Measurements from ENCODE around the gene SRM. TPM values are rescaled to one million over a fixed set of nuclear protein-coding genes. Genes with fewer than 3 reads are reported as not detected.

The SRM gene
- total RNA-seq, 2 experiments from 2014 or later: 240 TPM

DNA sequence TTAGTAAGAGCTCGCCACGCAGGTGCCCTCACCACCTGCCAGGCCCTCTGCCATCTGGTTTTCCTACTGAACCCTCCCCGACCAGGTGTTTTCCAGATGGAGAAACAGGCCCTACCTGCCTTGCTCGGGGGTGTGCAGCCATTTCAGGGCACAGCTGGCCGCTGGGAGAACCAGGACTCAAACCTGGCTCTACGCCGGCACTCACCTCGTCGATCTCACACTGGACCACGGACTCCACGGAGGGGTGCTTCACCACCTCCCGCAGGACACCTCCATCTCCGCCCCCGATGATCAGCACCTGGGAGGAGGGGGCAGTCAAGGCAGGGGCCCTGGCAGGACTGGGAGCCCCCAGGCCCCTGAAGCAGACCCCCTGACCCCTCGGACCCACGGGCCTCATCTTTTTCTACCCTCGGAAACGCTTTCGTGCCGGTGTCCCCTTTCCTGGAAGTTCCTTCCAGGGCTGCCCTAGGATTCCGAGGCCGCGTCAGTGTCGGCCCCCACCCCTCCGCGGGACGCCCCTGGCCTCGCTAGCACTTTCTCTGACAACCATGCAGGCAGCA is 1.1 kb downstream of the SRM start:
- ATAC-seq: no peak
- no peak for TF ChIP-seq CTCF (IDR thresholded peaks at IDR 0.05)
- H3K9me3 Mint-ChIP-seq: no peaks in the 10 kb centered on the region
- H3K27me3 Mint-ChIP-seq: no peaks in the 10 kb centered on the region
- intact Hi-C loops (cut with micrococcal nuclease): no loop called here
- H3K36me3 Mint-ChIP-seq (ENCODE audit: low read depth): peaks cover 51% of the 10 kb centered on the region
- H3K4me1 Mint-ChIP-seq (ENCODE audit: low read depth): peaks cover 40% of the 10 kb centered on the region
- peak overlapping the region; percentile 96 for H3K4me3 Mint-ChIP-seq
- ChIA-PET POLR2A (interaction anchor here (1.1 to 3.3 kb wide), 5 partner anchors 8 to 21 kb away, joined by 3 to 13 read pairs (median 6); no protein-coding TSS in a partner anchor), CTCF (interaction anchor here (0.9 to 3.3 kb wide), 3 partner anchors 21 to 592 kb away, joined by 3 to 37 read pairs (median 5); partner anchors contain the start of gene EXOSC10)
- peak overlapping the region; percentile 88 for H3K27ac Mint-ChIP-seq
- DNase-seq: no peak

DNA sequence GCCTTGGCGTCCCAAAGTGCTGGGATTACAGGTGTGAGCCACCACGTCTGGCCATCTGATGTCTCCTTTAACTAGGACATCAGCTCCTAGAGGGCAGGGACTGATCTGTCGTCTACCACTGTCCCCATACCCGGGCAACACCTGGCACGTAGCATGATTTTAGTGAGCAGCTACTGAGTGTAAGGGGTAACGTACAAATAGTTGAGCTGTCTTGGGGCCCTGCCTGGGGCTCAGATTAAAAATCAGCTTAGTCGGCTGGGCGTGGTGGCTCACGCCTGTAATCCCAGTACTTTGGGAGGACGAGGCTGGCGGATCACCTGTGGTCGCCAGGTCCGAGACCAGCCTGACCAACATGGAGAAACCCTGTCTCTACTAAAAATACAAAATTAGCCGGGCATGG is 1.8 kb downstream of the SRM start:
- POLR2A ChIA-PET: interaction anchor here (1.1 to 3.3 kb wide), 5 partner anchors 9 to 21 kb away, joined by 3 to 13 read pairs (median 6); no protein-coding TSS in a partner anchor
- H3K9me3 Mint-ChIP-seq: no peaks in the 10 kb centered on the region

DNA sequence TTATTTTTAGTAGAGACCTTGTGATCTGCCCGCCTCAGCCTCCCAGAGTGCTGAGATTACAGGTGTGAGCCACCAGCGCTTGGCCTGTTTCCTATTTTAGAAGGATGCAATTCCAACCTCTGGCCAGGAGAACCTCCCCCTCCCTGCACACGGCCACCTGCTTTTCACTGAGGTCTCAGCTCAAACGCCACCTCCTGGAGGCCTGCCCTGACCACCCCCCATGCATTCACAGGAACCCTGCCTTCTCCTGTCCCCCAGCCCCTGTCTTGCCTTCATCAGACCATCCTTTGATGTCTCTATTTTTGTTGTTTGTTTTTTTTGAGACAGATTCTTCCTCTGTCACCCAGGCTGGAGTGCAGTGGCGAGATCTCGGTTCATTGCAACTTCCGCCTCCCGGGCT is 2.3 kb downstream of the SRM start:
- Mint-ChIP-seq H3K9me3 (no peaks in the 10 kb centered on the region), H3K4me3 (peak overlapping the region; percentile 96), H3K27ac (peak overlapping the region; percentile 70), H3K27me3 (no peaks in the 10 kb centered on the region), H3K4me1 (ENCODE audit: low read depth) (peaks cover 33% of the 10 kb centered on the region), H3K36me3 (ENCODE audit: low read depth) (peaks cover 42% of the 10 kb centered on the region)
- TF ChIP-seq CTCF (IDR thresholded peaks at IDR 0.05): no peak
- no peak for ATAC-seq
- CTCF ChIA-PET: interaction anchor here (0.9 to 3.3 kb wide), 3 partner anchors 20 to 593 kb away, joined by 3 to 37 read pairs (median 5); partner anchors contain the start of gene EXOSC10
- intact Hi-C loops (cut with micrococcal nuclease): no loop called here
- no peak for DNase-seq
- POLR2A ChIA-PET: interaction anchor here (1.1 to 3.3 kb wide), 6 partner anchors 9 to 20 kb away, joined by 3 to 13 read pairs (median 6); no protein-coding TSS in a partner anchor

More for the DNA sequence above, 1.8 kb downstream of the SRM start:
- H3K4me1 Mint-ChIP-seq (ENCODE audit: low read depth): peaks cover 36% of the 10 kb centered on the region
- no peaks in the 10 kb centered on the region for H3K27me3 Mint-ChIP-seq
- ATAC-seq: no peak
- CTCF ChIA-PET: interaction anchor here (0.9 to 3.3 kb wide), 3 partner anchors 21 to 592 kb away, joined by 3 to 37 read pairs (median 5); partner anchors contain the start of gene EXOSC10
- H3K36me3 Mint-ChIP-seq (ENCODE audit: low read depth): peaks cover 46% of the 10 kb centered on the region
- peak overlapping the region; percentile 96 for H3K4me3 Mint-ChIP-seq
- no peak overlapping the region for H3K27ac Mint-ChIP-seq
- no peak for DNase-seq
- intact Hi-C loops (cut with micrococcal nuclease): no loop called here
- no peak for TF ChIP-seq CTCF (IDR thresholded peaks at IDR 0.05)

DNA sequence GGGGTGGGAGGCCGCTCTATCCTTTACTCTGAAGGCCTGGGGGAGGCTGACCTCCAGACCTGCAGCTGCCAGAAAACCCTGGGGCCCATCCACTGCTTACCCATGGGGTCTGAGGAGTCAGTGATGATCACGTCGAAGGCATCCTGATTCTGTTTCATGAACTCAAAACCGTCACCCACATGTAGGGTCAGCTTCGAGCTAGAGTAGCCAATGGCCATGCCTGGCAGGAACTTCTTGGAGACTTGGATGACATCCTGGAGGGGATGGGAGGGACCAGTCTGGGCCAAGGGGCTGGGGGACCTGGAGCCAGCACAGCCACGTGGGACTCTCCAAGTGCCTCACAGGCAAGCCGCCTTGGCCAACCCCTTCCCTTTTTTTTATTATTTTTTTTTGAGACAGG is 3.3 kb downstream of the SRM start:
- CTCF ChIA-PET: interaction anchor here (3.3 kb wide), 1 partner anchor 19 kb away, joined by 37 read pairs; no protein-coding TSS in a partner anchor
- DNase-seq: no peak
- Mint-ChIP-seq H3K4me1 (ENCODE audit: low read depth) (peaks cover 23% of the 10 kb centered on the region), H3K27me3 (no peaks in the 10 kb centered on the region), H3K27ac (no peak overlapping the region), H3K4me3 (no peak overlapping the region), H3K9me3 (no peaks in the 10 kb centered on the region), H3K36me3 (ENCODE audit: low read depth) (peaks cover 35% of the 10 kb centered on the region)
- no peak for ATAC-seq
- POLR2A ChIA-PET: interaction anchor here (0.7 to 3.3 kb wide), 4 partner anchors 10 to 246 kb away, joined by 3 to 13 read pairs (median 6); no protein-coding TSS in a partner anchor
- no peak for TF ChIP-seq CTCF (IDR thresholded peaks at IDR 0.05)
- intact Hi-C loops (cut with micrococcal nuclease): no loop called here

DNA sequence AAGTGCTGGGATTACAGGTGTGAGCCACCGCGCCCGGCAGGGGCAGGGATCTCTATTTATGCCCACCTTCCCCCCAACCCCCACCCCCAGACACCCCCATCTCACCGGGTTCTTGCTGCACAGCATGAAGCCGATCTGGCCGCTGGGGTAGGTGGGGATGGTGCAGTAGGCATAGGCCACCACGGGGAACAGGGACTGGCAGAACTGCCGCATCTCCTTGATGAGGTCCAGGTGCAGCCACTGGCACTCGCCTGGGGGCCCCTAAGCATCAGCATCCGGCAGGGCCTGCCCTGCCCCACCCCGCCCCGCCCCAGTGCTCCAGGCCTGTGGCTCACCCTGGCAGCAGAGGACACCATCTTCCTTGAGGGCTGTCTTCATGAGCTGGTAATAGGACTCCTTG is 4.1 kb downstream of the SRM start:
- intact Hi-C loops (cut with micrococcal nuclease): no loop called here
- TF ChIP-seq CTCF (IDR thresholded peaks at IDR 0.05): no peak
- Mint-ChIP-seq H3K4me3 (no peak overlapping the region), H3K4me1 (ENCODE audit: low read depth) (peaks cover 18% of the 10 kb centered on the region), H3K27ac (no peak overlapping the region), H3K36me3 (ENCODE audit: low read depth) (peaks cover 33% of the 10 kb centered on the region), H3K9me3 (no peaks in the 10 kb centered on the region), H3K27me3 (no peaks in the 10 kb centered on the region)
- DNase-seq: no peak
- POLR2A ChIA-PET: interaction anchor here (2.2 to 3.3 kb wide), 2 partner anchors 11 to 18 kb away, joined by 6 to 13 read pairs; no protein-coding TSS in a partner anchor
- CTCF ChIA-PET: interaction anchor here (3.3 kb wide), 1 partner anchor 18 kb away, joined by 37 read pairs; no protein-coding TSS in a partner anchor
- ATAC-seq: no peak

All from activated CD8-positive, alpha-beta T cell treated with anti-CD3 and anti-CD28 coated beads for 36 hours (primary cell).